K562 (cell line): ENCODE data around the gene TMEM181. TPM values are rescaled to one million over a fixed set of nuclear protein-coding genes. Genes with fewer than 3 reads are reported as not detected.
A peak's percentile ranks its signal among the peaks of the same experiment; 100 is the strongest.

ENCODE experiments used
- AFF4 ChIP-seq: sonication (generic); formaldehyde crosslinking; IDR thresholded peaks from 2 replicates; pipeline ENCODE4 v1.8.0; 2023; ENCODE audit warnings: mild to moderate bottlenecking, missing genetic modification reagents
- ATF1 ChIP-seq, 2 experiments: fragments of 450-650 bp in 1 of 2; IDR thresholded peaks; 2 replicates each; pipeline ENCODE4 v1.6.1; 2016; ENCODE audit warnings: missing compliant biosample characterization in 1 of 2, missing genetic modification characterization in 1 of 2
- BHLHE40 ChIP-seq: IDR thresholded peaks from 2 replicates; pipeline ENCODE4 v1.6.1; 2011; ENCODE audit warnings: low read length, improper control_type of control experiment
- CREB3L1 ChIP-seq: fragments of 450-650 bp; IDR thresholded peaks from 2 replicates; pipeline ENCODE4 v1.6.1; 2014; ENCODE audit warnings: low read depth, mild to moderate bottlenecking, moderate library complexity, borderline replicate concordance
- ERF ChIP-seq: fragments of 450-650 bp; formaldehyde crosslinking; IDR thresholded peaks from 2 replicates; pipeline ENCODE4 v1.4.0; 2020; ENCODE audit warnings: mild to moderate bottlenecking, mixed read lengths
- ETS1 ChIP-seq: conservative IDR thresholded peaks from 2 replicates; pipeline ENCODE4 v1.6.1; 2011; ENCODE audit warnings: low read depth, mild to moderate bottlenecking, low read length; ENCODE audit not compliant: control insufficient read depth
- KDM2B ChIP-seq: fragments of 250-450 bp; sonication (Bioruptor Pico); IDR thresholded peaks from 2 replicates; pipeline ENCODE4 v1.8.0; 2021; ENCODE audit warnings: mild to moderate bottlenecking, moderate library complexity
- L3MBTL2 ChIP-seq: fragments of 450-650 bp; IDR thresholded peaks from 2 replicates; pipeline ENCODE4 v1.6.1; 2016; ENCODE audit warnings: mild to moderate bottlenecking, moderate library complexity
- SOX6 ChIP-seq: fragments of 450-650 bp; IDR thresholded peaks from 2 replicates; pipeline ENCODE4 v1.6.1; 2014; ENCODE audit warnings: mild to moderate bottlenecking
- ZNF24 ChIP-seq: fragments of 450-650 bp; IDR thresholded peaks from 2 replicates; pipeline ENCODE4 v1.6.1; 2016
- ZNF583 ChIP-seq: fragments of 250-450 bp; sonication (Bioruptor Pico); IDR thresholded peaks from 2 replicates; pipeline ENCODE4 v1.4.0; 2020
- ZNF592 ChIP-seq: fragments of 450-650 bp; IDR thresholded peaks from 2 replicates; pipeline ENCODE4 v1.6.1; 2017; ENCODE audit warnings: antibody characterized with exemption, mild to moderate bottlenecking
- ZNF766 ChIP-seq: fragments of 200-800 bp; sonication (Bioruptor generic); conservative IDR thresholded peaks from 2 replicates; pipeline ENCODE4 v1.6.1; 2016; ENCODE audit warnings: missing genetic modification characterization, missing compliant biosample characterization
- polyA plus RNA-seq, 8 experiments: library from polyadenylated mRNA; depleted of rRNA in 4 of 8; stranded (reverse) in 5 of 8; unstranded in 3 of 8; fragments of >200 nt; fragmentation: Nextera tagmentation in 2 of 8; fragmentation: Illumina TruSeq in 1 of 8; extraction: Ambion mirVana in 2 of 8; extraction: Trizol in 1 of 8; gene quantifications; 2 replicates each; pipeline versions ENCODE4 v1.2.1 to v1.2.3, GENCODE V29; 2011 to 2014; ENCODE audit warnings: inconsistent platforms in 1 of 8, missing spikeins in 1 of 8
- total RNA-seq, 7 experiments: library from RNA; depleted of rRNA in 6 of 7; stranded (reverse); fragments of >200 nt in 6 of 7; fragmentation: Illumina TruSeq in 2 of 7; extraction: Trizol in 2 of 7; gene quantifications; 2 replicates each; pipeline versions ENCODE4 v1.2.1 to v1.2.3, GENCODE V29; 2011 to 2021; ENCODE audit warnings: low replicate concordance in 1 of 7

TMEM181 gene
- total and polyA plus RNA-seq, 9 of the 15 experiments (the other 6 are each of a cell fraction or from before 2014, with no cell fraction given), result 5.6 to 27.2 (median 19.9) TPM

GRCh38 chr6:158559895-158560835 lies at the start of gene TMEM181 (continued):
- TF ChIP-seq ZNF592, result peak; percentile 50; the same call in 1 of the 2 replicates
- peak; percentile 46 for TF ChIP-seq ERF (CRISPR knock-in tag)
- TF ChIP-seq KDM2B (CRISPR knock-in tag), result 0 out of 2 replicates have a peak, but pooled peaks have one; percentile 76
- 0 out of 2 replicates have a peak, but pooled peaks have one; percentile 29 for TF ChIP-seq ZNF583 (CRISPR knock-in tag)
- TF ChIP-seq ZNF766 (CRISPR knock-in tag), result peak; percentile 67; the same call in 1 of the 2 replicates
- TF ChIP-seq ATF1 (CRISPR knock-in tag; IDR thresholded peaks at IDR 0.05), result peak; percentile 91
- TF ChIP-seq ATF1 (tag; IDR thresholded peaks at IDR 0.05), result peak; percentile 97
- TF ChIP-seq SOX6, result peak; percentile 68
- TF ChIP-seq ETS1, result peak; percentile 59; the same call in 1 of the 2 replicates
- peak; percentile 82 for TF ChIP-seq L3MBTL2
- peak; percentile 98; the same call in 1 of the 2 replicates for TF ChIP-seq ZNF24
- peak; percentile 75 for TF ChIP-seq CREB3L1
- TF ChIP-seq BHLHE40, result peak; percentile 98
- peak; percentile 45; the same call in 1 of the 2 replicates for TF ChIP-seq AFF4 (CRISPR knock-in tag)
